ENCODE results near the gene EP400.
"Not testable (repeated sequence)": the region's sequence is repeated elsewhere in the genome, so short reads cannot be mapped to it uniquely, and the experiment has no call there.

Gene EP400

DNA sequence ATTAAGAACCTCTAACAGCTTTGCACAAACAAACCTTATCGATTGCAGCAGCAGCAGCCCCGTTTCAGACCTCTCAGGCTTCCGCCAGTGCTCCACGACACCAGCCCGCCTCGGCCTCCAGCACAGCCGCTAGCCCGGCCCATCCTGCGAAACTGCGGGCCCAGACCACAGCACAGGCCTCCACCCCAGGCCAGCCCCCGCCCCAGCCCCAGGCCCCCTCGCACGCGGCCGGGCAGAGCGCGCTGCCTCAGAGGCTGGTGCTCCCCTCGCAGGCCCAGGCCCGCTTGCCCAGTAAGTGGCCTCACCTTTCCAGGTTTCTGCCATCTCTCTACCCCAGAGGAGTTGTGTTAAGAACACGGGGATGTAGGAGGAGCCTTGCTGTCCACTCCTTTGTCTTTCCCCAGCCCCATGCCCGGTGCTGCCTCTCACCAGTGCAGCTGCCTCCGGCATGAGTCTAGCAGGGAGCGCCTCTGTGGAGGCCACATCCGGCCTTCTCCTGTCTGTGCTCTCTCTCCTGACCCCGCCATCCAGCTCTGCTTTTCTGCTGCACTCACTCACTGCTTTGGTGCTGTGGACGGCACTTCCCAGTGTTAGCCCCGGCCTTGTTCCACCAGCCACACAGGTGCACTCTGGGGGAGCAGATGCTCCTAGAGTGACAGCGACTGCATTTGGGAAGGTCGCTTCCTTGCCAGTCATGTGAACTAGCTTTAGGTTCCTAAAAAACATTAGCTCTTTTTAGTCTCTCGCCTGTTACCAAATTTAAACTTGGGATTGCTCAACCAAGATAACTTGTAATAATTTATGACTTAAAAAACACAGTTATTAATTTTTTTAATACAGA lies 71.5 kb downstream of the EP400 start:
- DNase-seq, result no peak

DNA sequence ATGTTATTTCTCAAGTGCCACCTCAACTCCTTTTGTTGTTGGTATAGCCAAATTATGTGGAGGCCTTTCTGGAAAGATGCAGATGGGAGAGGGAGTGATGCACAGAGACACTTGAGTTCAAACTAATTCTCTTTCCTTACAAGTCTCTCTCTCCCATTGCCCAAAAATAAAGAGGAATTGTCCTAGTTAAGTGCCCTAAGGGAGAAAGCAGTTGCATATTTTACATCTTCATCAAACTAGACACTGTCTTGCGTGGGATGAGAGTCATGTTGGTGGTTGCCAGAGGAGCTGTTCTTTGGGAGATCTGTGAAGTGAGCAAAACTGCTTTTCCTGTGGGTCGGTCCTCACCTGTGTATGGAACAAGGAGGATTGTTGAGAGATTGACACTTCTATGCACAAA lies 72.2 kb downstream of the EP400 start:
- no peak for DNase-seq

DNA sequence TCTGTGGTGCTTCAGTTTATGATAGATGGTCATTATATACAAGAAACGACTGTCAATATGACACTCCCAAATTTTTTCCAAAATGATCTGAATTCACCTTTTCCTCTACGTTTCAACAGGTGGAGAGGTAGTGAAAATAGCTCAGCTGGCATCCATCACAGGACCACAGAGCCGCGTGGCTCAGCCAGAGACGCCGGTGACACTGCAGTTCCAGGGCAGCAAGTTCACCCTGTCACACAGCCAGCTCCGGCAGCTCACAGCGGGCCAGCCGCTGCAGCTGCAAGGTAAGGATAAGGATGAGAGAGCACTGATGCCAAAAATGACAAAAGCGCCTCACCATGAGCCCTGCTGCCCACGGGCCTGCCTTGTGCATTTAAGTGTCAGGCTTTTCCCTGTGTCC lies 73.9 kb downstream of the EP400 start:
- DNase-seq, result no peak

DNA sequence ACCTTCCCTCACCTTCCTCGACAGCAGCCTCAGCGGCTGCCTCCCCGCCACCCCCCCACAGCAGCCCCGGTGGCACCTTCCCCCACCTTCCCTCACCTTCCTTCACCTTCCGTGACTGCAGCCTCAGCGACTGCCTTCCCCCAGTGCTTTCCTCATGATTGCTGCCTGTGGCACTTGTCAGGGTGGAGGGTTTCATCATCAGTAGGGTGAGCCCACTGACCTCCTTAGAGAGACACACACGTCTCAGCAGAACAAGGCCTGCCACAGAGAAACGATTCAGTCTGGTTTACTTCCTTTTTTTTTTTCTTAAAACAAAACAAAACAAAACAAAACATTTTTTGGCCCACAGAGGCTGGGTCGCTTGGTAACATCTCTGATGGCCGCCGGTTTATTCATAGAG lies 75.0 kb downstream of the EP400 start:
- DNase-seq, result no peak

DNA sequence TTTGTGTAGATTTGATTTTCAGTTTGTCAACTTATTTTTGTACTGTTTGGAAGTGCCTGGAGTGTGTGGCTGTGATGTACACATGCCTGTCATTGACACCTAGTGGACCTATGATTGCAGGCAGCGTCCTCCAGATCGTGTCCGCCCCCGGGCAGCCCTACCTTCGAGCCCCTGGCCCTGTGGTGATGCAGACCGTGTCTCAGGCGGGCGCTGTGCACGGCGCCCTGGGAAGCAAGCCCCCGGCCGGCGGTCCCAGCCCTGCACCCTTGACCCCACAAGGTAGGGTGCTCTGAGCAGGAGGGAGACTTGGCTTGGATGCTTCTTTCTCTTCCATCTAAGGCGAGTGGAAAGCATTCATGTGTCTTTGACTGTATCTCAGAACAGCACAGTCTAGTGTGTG lies 75.8 kb downstream of the EP400 start:
- DNase-seq, result no peak

DNA sequence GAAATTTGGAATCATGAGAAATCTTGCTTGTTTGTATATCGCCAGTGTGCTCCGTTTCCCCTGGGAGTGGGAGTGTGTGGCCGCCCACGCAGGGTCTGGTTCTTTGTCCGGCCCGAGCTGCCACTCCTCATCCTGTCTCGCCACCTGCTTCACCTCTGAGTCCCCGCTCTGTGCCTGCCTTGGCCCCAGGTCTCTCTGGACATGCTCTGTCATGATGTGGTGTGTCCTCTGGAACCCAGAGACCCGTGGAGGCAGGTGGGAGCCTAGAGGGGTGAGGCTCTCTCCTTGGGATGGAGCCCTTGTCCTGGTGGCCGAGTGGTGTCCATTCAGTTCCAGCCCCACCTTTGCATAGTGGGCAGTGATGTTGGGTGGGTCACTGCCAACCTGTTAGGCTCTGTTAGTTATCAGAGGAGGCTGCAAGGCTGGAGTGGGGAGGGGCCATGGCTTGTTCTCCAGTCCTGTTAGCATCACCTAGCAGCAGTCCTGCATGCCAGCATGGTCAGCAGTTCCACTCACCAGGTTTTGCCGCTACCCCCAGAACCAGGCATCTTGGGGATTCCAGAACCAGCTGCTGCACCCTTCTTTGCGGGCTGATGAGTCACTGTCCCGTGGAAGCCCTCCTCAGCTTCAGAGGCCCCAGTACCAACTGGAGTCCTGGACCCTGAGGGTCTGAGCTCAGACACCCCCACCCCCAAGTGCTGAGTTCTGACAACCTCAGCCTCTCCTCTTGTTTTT lies 76.5 kb downstream of the EP400 start:
- no peak for DNase-seq

DNA sequence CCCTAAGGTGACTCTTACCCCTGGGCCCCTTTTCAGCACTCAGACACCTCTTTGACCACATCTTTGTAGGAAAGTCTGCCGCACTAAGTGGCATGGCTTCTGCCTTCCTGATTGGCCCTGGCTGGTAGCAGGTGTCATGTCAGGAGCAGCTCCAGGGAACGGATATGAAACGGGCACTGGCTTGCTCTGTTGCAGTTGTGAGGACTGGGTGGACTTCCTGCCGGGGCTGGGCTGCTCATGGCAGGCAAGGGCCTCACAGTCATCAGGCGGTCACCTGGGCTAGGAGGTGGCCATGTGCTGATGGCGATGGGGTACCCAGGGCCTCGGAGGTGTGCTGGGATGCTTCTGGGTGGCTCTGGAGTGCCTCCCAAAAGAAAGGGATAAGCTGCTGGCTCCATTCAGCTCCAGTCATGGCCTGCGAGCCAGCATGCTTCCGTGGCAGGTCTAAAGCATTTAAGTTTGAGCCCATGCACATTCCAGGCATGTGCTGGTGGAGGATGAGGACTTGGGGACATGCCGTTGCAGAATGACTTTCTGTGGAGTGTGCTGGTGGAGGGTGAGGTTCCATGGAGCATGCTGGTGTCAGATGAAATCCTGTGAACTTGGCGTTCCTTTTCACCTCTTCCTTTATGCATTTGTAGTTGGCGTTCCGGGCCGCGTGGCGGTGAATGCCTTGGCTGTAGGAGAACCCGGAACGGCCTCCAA lies 77.2 kb downstream of the EP400 start:
- no peak for DNase-seq

DNA sequence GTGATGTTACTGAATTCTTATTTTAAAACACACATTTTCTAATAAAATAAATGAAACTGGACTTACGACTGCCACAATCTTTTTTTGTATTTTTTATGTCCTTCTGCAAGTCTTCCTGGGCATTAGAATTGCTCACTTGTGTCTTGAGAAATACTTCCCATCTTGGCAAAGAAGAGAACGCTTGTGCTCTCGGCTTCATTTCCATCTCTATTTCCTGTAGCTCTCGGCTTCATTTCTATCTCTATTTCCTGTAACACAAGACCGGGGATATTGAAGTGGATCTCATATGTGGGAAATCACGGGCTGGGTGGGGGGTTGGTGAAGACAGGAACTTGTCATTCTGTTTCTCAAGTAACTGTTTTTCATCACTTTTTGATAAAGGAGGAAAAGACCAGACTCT lies 77.9 kb downstream of the EP400 start:
- DNase-seq, result no peak

DNA sequence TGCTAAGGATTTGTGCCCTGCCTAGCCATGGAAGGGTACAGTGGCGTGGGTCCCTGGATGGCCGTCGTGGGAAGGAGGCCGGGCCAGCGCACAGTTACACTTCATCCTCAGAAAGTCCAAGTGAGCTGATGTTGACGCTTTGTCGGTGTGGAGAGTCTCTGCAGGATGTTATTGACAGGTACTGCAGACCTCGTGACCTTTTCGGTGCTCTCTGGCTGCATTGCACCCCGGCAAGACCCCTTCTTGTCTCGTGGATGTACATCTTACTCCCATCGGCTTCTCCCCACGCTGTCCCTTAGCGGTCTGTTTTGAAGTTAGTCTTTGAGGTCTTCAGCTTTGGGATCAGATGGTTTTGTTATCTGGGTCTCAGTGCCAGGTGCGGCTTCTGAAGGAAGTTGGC lies 78.4 kb downstream of the EP400 start:
- no peak for DNase-seq

DNA sequence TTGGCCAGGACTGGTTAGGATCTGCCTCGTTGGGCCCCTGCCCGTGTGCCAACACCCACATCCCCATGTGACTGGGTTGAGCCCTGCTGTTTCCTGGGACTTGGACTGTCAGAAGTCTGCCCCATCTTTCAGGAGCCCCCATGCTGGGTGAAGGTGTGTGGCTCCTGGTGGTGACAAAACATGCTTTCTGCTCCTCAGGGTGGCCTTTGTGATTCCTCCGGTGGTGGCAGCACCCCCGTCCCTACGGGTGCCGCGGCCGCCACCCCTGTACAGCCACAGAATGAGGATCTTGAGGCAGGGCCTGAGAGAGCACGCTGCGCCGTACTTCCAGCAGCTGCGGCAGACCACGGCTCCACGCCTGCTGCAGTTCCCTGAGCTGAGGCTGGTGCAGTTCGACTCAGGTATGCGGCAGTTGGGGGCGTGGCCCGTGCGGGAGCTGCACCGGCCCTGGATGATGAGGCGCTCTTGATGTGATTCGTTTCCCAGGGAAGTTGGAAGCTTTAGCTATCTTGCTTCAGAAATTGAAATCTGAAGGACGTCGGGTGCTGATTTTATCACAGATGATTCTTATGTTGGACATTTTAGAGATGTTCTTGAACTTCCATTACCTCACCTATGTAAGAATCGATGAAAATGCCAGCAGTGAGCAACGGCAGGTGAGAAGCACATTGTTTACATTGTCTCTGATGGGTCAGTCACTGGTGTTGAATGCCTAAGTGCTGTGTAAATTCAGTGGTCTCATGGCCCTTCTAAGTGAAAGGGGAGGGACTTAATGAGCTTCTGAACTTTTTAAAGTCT lies 80.0 kb downstream of the EP400 start:
- no peak for DNase-seq

DNA sequence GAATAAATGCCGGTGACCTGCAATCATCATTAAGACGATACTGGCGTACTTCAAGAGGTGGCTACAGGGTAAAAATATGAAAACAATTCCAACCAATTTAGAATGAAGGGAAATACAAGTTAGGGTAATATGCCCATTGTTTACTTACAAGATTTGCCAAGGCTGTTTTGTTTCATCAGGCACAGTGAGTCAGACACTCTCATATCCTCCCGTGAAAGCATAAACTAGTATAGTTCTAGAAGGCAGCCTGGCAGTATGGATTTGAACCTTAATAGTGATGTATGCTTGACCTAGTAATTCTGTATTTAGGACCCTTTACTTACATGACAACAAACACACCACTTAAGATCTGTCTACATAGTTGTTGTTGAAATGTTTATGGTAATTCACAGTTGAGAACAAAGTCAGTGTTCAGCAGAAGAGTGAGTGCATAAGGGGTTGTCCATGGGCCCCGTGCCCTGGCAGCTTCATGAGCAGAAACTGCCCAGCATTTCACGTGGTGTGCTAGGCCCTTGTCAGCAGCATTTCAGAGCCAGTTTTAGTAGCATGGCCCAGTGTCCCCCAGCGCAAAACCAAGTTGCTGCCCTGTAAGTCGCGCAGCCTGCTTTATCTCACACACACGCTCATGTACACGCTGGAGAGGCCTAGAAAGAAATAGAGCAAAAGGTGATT lies 80.8 kb downstream of the EP400 start:
- DNase-seq, result no peak

DNA sequence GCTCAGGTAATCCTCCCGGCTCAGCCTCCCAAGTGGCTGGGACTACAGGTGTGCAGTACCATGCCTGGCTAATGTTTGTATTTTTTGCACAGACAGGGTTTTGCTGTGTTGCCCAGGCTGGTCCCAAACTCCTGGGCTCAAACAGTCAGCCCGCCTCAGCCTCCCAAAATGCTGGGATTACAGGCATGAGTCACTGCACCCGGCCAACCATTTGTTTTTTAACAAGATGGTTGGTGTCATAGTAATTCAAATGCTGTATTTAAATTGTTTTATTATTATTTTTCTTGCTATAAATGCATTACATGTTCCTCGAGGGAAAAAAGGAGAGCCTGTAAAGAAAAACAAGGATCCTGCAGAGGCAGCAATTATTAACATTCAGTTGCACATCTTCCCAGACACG lies 83.9 kb downstream of the EP400 start:
- no peak for DNase-seq

DNA sequence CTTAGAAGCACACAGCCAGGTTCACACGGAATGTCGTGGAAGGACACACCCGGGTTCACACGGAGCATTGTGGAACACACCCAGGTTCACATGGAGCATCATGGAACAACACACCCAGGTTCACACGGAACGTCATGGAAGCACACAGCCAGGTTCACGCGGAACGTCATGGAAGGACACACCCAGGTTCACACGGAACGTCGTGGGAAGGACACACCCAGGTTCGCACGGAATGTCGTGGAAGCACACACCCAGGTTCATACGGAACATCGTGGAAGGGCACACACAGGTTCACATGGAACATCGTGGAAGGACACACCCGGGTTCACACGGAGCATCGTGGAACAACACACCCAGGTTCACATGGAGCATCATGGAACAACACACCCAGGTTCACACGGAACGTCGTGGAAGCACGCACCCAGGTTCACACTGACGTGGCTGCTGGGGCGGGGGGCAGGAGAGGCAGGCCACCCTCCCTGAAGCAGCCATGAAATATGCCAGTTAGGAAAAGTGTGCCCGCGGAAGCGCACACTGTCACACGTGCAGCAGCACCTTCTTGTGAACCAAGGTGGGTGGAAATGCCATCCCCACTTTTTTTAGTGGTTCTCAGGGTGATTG lies 86.4 kb downstream of the EP400 start:
- no peak for DNase-seq

DNA sequence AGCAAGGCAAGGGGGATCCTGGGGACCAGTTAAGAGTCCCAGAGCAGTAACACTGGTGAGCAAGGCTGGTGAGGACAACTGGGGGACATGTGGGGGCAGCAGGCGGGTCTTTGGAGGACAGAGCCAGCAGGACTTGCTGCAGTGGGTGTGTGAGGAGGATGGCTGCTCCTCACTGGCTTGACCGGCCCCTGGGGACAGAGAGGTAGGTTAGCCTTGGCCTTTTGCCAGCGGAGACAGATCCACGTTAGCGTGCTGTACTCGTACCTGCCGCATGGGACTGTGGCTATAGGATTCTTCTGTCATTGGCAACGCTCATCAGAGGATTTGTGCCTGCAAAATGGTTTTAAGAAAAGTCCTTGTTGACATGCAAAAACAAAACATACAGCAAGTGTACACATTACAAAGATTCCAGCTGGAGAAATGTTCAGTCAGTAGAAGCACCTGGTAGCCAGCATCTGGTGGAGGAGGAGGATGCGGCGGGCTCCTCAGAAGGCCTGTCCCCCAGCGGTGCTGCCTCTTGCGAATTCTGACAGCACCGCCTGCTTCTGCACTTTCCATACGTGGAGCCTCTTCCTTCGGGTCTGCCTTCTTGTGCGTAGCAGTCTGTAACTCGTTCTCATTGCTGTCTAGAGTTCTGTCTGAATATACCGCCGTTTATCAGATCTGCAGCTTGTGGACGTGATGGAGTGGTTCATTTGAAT lies 91.3 kb downstream of the EP400 start:
- DNase-seq, result no peak

DNA sequence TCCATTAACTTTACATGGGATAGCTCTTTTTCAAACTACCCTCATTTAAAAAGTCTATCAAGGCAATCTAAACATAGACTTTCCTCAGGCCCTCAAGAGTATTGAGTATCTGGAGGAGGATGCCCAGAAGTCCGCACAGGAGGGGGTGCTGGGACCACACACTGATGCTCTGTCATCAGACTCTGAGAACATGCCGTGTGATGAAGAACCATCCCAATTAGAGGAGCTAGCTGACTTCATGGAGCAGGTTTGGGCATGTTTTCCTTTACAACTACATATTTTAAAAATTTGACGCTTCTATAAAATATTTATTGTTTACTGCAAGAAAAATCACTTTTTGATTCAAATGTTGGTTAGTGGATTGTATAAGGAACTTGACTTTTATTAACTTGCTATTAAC lies 93.5 kb downstream of the EP400 start:
- no peak for DNase-seq

DNA sequence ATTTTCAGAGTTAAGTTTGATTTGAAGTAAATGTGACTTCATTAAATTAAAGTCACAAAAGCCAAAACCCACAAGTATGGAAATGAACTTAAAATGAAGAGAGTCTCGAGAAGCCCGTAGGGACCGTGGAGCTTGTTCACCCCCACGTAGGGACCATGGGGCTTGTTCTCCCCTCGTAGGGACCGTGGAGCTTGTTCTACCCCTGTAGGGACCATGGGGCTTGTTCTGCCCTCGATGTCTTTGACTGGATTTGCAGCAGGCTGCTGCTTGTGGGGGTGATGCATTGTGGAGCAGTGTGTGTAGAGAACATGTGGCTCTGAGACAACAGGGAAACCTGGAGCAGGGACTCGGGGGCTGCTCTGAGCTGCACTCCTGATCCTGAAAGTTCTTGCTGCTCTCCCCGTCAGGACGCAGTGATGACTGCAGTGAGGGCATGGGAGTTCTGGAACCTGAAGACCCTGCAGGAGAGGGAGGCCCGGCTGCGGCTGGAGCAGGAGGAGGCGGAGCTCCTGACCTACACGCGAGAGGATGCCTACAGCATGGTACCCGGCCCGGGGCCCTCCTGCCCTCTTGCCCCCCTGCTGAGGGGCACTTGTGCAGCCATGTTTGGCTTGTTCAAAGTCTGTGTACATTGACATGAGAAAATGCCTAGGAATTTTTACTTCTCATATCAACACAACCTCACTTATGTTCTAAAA lies 94.2 kb downstream of the EP400 start:
- no peak for DNase-seq

DNA sequence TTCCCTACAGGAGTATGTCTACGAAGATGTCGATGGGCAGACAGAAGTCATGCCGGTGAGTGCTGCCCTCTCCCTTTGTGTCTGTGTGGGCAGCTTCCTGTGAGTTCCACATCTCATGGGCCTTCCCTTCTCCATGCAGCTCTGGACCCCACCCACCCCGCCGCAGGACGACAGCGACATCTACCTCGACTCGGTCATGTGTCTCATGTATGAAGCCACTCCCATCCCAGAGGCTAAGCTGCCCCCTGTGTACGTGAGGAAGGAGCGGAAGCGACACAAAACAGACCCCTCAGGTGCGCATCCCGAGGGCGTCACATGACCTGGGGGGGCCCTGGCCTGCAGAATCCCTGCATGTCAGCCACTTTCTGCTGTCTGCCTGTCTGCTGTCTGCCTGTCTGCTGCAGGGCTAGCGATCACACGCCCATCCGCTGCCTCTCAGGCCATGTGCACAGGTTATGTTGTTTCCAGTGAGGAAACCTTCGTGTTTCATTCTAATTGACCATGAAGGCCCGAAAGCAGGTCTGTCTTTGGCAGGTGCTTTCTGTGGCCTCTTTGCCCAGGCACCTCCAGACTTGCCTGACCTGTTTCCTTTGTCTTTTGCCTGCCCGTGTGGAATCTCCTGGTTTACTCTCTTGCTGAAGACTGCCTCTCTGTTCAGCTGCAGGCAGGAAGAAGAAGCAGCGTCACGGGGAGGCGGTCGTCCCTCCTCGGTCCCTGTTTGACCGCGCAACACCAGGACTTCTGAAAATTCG lies 95.1 kb downstream of the EP400 start:
- DNase-seq, result no peak

DNA sequence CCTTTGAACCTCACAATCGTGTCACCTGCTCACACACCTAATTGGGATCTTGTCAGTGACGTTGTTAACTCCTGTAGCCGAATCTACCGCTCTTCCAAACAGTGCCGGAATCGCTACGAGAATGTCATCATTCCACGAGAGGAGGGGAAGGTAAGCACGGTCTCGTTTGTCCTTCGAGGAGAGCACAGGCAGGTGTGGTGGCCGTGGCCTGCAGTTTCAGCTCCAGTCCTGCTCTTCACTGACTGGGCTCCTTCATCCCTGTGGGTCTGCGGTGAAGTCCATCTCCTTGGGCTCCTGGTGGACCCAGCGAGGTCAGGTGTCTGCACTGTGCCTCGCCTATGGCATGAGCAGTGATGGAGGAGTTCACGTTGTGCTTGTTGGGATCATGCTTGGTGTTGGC lies 96.0 kb downstream of the EP400 start:
- DNase-seq, result no peak

DNA sequence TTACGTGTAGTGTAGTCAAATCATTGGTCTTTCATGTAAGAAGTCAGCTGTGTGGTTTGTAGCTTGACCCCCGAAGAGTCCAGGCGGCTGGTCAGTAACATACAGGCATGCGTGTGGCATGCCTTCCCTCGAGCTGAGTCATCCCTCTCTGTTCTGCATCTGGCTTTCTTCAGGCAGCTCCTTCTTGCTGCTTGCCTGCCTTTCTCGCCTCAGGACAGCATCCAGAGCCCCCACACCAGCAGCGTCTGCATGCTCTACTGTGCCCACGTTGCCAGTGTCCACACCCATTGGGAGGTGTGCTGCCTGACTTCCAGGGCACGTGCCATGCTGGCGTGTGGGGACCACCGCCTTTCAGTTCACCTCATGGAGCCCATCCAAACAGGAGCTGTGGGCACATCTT lies 96.8 kb downstream of the EP400 start:
- no peak for DNase-seq

DNA sequence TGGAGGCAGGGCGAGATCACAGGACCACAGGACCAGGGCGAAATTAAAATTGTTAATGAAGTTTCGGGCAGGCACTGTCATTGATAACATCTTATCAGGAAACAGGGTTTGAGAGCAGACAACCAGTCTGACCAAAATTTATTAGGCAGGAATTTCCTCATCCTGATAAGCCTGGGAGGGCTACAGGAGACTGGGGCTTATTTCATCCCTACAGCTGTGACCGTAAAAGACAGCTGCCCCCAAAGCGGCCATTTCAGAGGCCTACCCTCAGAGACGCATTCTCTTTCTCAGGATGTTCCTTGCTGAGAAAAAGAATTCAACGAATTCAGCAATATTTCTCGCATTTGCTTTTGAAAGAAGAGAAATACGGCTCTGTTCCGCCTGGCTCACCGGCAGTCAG lies 97.9 kb downstream of the EP400 start:
- DNase-seq, result not testable (repeated sequence)
